Activated B cell treated with CpG ODN at 0.5 μM for 24 hours (primary cell): ENCODE measurements around the gene EPHA3. TPM values are rescaled to one million over a fixed set of nuclear protein-coding genes. Genes with fewer than 3 reads are reported as not detected.

Experiments
- ATAC-seq: fragments of 200-7000 bp; cut with Tn5 transposase; one replicate; pipeline ENCODE4 v1.10.0; 2021; ENCODE audit warnings: low read depth, mild to moderate bottlenecking, moderate library complexity
- CTCF ChIA-PET: fragments of 350-600 bp; sonication (Branson Sonifier 250); formaldehyde crosslinking; loops from one replicate; lab custom pipeline; 2021; ENCODE audit warnings: antibody characterized with exemption; lab: Charles Lee
- POLR2A ChIA-PET: fragments of 350-600 bp; sonication (Branson Sonifier 250); formaldehyde crosslinking; loops from one replicate; lab custom pipeline; 2021; ENCODE audit warnings: antibody characterized with exemption; lab: Charles Lee
- DNase-seq: peaks from one replicate; pipeline ENCODE4 v3.0.0; 2022
- H3K27ac Mint-ChIP-seq: one replicate; pipeline ENCODE4 v1.8.0; 2020; ENCODE audit warnings: mixed read lengths
- H3K27me3 Mint-ChIP-seq: one replicate; pipeline ENCODE4 v1.8.0; 2021; ENCODE audit warnings: mixed read lengths
- H3K36me3 Mint-ChIP-seq: one replicate; pipeline ENCODE4 v1.8.0; 2021; ENCODE audit warnings: low read depth, mixed read lengths
- H3K4me1 Mint-ChIP-seq: one replicate; pipeline ENCODE4 v1.8.0; 2021; ENCODE audit warnings: mixed read lengths
- H3K4me3 Mint-ChIP-seq: one replicate; pipeline ENCODE4 v1.8.0; 2020; ENCODE audit warnings: mild to moderate bottlenecking, mixed read lengths
- H3K9me3 Mint-ChIP-seq: one replicate; pipeline ENCODE4 v1.8.0; 2020; ENCODE audit warnings: mixed read lengths
- intact Hi-C: fragments of 100-400 bp; cut with micrococcal nuclease; formaldehyde crosslinking; loops from one replicate; pipeline ENCODE4 v1.15.1; 2024
- total RNA-seq: library from RNA; stranded (reverse); gene quantifications from 2 replicates; pipeline ENCODE4 v1.2.3, GENCODE V29; 2022
- TF ChIP-seq, protein P1 (sequence below): fragments of 200-600 bp; IDR thresholded peaks from one replicate; pipeline ENCODE4 v1.8.0; 2022; ENCODE audit warnings: antibody characterized with exemption, mild to moderate bottlenecking

The EPHA3 gene
- total RNA-seq, 1 donor from 2014 or later = not detected

DNA sequence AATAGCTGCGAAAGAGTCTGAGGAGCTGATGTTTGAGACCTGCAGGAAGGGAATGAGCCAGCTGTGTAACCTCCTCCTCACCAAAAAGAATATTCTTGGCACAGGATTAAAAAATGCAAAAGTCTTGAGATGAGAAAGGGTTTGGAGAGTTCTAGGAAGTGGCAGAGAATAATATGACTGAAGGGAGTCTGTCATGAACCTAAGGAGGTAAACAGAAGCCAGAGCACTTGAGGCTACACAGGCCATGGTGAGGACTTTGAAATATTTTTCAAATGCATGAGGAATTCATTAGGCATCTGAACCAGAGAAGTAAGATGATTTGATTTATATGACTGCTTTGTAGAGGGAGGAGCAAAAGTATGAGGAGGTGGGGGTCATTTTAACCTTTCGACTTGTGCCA, 347.8 kb downstream of the EPHA3 start:
- ATAC-seq = no peak
- TF ChIP-seq, protein P1, sequence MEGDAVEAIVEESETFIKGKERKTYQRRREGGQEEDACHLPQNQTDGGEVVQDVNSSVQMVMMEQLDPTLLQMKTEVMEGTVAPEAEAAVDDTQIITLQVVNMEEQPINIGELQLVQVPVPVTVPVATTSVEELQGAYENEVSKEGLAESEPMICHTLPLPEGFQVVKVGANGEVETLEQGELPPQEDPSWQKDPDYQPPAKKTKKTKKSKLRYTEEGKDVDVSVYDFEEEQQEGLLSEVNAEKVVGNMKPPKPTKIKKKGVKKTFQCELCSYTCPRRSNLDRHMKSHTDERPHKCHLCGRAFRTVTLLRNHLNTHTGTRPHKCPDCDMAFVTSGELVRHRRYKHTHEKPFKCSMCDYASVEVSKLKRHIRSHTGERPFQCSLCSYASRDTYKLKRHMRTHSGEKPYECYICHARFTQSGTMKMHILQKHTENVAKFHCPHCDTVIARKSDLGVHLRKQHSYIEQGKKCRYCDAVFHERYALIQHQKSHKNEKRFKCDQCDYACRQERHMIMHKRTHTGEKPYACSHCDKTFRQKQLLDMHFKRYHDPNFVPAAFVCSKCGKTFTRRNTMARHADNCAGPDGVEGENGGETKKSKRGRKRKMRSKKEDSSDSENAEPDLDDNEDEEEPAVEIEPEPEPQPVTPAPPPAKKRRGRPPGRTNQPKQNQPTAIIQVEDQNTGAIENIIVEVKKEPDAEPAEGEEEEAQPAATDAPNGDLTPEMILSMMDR = no peak
- Mint-ChIP-seq H3K36me3 (no peaks in the 10 kb centered on the region), H3K27ac (no peak overlapping the region), H3K27me3 (no peaks in the 10 kb centered on the region), H3K9me3 (peaks cover 4% of the 10 kb centered on the region), H3K4me3 (no peak overlapping the region), H3K4me1 (no peaks in the 10 kb centered on the region)
- intact Hi-C loops = no loop called here
- ChIA-PET POLR2A (no interaction called here), CTCF (no interaction called here)
- no peak for DNase-seq

DNA sequence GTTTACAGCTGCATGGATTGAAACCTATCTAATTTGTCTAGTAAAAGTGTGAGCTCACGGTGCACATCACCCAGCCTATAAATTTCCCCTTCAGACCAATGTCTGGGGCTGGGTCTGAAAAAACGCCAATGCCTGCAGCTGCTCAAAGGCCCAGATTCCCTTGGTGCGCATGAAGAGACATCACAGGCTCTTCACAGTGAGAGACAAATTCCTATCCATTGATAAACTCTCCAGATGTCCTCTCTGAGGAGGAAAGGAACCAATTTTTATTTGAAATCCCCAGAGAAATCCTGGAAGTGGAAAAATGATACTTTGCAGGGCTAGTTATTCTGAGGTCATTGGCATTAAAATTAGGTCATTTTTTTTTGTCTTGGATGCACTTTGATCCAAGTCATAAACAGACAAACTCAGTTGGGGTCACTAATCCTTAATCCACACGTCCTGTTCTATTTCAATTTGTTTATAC, 360.5 kb downstream of the EPHA3 start:
- H3K27me3 Mint-ChIP-seq = no peaks in the 10 kb centered on the region
- no peak overlapping the region for H3K27ac Mint-ChIP-seq
- CTCF ChIA-PET = no interaction called here

DNA sequence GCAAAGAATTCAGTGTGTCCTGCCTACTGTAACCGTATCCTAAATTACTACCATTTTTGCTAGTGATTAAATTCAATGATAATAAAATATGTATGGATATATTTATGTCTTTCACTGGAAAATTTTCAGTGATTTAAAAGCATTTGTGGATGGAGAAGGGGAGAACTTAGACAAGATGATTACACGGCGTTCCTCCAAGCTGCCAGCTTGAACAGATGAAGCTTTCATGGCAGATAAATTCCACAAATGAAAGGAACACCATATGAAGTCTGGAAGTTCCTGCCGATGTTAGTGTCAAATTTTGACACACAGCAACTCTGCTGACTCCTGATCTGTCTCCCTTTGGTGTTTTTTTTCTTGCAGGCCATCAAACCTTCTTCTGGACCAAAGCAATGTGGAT, 364.7 kb downstream of the EPHA3 start:
- Mint-ChIP-seq H3K36me3 (no peaks in the 10 kb centered on the region), H3K9me3 (peaks cover 2% of the 10 kb centered on the region), H3K27me3 (no peaks in the 10 kb centered on the region), H3K4me3 (no peak overlapping the region), H3K4me1 (no peaks in the 10 kb centered on the region), H3K27ac (no peak overlapping the region)
- DNase-seq (no peak), ATAC-seq (no peak)
- TF ChIP-seq, protein P1 = no peak
- POLR2A ChIA-PET = no interaction called here
- CTCF ChIA-PET = no interaction called here
- intact Hi-C loops = no loop called here

More for the DNA sequence above, 360.5 kb downstream of the EPHA3 start:
- DNase-seq (no peak), ATAC-seq (no peak)
- intact Hi-C loops = no loop called here
- no peaks in the 10 kb centered on the region for H3K36me3 Mint-ChIP-seq
- TF ChIP-seq, protein P1 = no peak
- H3K9me3 Mint-ChIP-seq = peaks cover 2% of the 10 kb centered on the region
- no peaks in the 10 kb centered on the region for H3K4me1 Mint-ChIP-seq
- no peak overlapping the region for H3K4me3 Mint-ChIP-seq
- POLR2A ChIA-PET = no interaction called here

DNA sequence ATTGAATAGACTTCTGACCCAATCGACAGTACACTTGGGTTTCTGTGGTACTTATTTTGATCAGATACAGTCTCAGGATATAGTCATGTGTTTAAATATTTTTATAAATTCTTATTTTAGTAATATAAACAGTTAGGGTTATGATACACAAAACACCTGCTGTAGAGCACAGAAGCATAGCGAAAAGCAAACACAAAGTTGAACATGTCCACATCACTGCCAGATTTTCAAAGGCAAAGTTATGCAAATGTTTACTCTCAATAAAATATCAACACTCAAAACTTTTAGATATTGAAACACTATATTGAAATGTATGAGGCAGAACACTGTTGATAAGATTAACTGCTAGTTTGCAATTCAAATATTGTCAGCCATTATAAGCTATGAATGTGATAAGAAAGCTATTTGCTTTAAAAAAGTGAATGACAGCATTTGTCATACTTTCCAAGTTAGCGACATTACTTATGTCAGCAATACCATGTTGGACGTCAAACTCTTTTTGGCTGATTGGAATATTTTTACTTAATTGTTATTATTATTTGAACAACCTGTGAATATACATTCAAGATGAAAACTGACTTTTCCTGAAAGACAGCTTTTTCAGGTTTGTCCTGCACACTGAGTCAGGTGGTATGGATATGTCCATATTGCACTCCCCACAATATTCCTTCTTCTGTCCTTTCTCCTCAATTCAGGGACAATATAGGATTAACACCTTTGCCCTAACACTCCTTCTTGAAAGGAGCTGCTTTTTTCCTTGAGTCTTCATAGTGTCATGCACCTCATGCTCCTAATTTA, 367.1 kb downstream of the EPHA3 start:
- Mint-ChIP-seq H3K36me3 (no peaks in the 10 kb centered on the region), H3K4me1 (no peaks in the 10 kb centered on the region), H3K9me3 (peaks cover 2% of the 10 kb centered on the region), H3K27me3 (no peaks in the 10 kb centered on the region), H3K4me3 (no peak overlapping the region), H3K27ac (no peak overlapping the region)
- intact Hi-C loops = no loop called here
- TF ChIP-seq, protein P1 = no peak
- ChIA-PET CTCF (no interaction called here), POLR2A (no interaction called here)
- no peak for DNase-seq
- ATAC-seq = no peak

DNA sequence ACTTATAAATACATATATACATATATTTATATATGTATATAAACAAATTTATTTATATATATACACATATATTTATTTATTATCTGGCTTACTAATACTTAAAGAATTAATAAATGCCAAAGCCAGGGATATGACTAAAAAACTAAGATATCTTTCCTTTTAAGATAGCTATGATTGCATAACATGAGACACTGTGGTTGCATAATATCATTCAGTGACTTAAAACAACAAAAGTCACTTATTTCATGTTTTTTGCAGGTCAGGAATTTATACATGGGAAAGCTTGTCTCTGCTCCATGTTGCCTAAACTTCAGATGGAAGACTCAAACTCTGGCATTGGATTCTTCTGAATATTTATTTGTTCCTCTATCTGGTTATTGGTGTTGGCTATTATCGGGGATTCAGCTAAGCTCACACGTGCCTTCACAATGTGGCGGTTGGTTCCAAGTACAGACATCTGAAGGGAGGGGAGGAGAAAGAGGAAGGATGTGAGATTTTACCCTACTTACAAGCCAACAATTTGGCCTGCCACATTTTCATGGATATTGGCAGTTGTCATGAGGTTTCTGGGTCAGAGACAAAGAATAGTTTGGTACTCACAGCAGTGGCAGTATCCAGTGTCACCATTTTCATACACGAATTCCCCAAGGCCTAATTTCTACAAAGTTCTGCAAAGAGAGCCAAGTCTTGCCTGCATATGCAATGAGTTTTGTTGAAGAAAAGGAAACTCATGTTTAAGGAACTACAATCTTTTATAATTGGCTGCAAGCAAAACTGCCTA, 381.6 kb downstream of the EPHA3 start:
- Mint-ChIP-seq H3K4me1 (no peaks in the 10 kb centered on the region), H3K9me3 (no peaks in the 10 kb centered on the region), H3K4me3 (no peak overlapping the region), H3K27me3 (no peaks in the 10 kb centered on the region), H3K36me3 (no peaks in the 10 kb centered on the region), H3K27ac (no peak overlapping the region)
- POLR2A ChIA-PET = no interaction called here
- no peak for ATAC-seq
- DNase-seq = no peak
- intact Hi-C loops = no loop called here
- TF ChIP-seq, protein P1 = no peak
- CTCF ChIA-PET = no interaction called here
